ENCODE data around the gene ITPR2.

Gene ITPR2

DNA sequence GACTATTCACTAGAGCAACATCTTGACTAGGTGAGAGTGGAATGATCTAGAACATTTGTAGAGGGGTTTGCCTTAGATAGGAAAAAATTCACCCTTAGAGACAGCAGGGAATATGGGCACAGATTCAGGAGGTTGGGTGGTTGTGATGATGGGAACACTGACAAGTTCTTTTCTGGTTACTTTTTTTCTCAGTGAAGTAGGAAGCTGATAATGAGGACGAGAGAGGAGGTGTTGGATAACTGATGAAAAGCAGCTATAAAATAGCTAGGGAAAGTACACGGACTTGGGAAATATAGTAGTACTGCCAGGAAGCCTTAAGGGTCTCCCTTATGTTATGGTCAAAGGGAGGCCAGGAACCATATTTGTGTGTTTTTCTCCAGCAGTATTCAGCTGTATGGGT is 387.1 kb downstream of the ITPR2 start:
- Histone ChIP-seq H3K36me3 (ENCODE audit: insufficient read depth, low read length) (peaks cover 5% of the 10 kb centered on the region; the same call in 1 of the 2 replicates), H2AFZ (ENCODE audit: low read length) (no peak overlapping the region)
- no peak for TF ChIP-seq CTCF (IDR thresholded peaks at IDR 0.05; ENCODE audit: low read length)
- TF ChIP-seq EZH2 (IDR thresholded peaks at IDR 0.05; ENCODE audit: borderline replicate concordance, low read length): no peak

DNA sequence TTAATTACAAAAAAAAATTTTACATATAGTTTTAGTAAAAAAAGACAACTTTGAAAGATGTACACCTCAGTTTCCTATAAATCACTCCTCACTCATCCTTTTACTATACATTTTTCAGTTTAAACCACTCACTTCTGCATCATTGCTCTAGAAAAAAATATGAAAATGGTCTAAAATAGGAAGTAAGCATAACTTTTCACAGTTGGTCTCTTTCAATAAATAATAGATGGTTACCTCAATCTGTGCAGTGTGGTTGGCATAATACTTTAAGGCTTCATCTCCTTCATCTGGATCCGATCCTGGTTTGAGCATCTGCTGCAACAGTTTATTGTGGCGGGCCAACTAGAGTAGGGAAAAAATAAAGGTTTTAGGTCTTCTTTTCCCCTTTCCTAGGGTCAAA is 389.7 kb downstream of the ITPR2 start:
- Histone ChIP-seq H3K79me2 (ENCODE audit: insufficient read depth, low read length) (no peaks in the 10 kb centered on the region), H4K20me1 (ENCODE audit: insufficient read depth, low read length) (no peaks in the 10 kb centered on the region), H3K9ac (ENCODE audit: low read length) (no peak overlapping the region), H3K9me3 (ENCODE audit: low read length) (no peaks in the 10 kb centered on the region), H3K4me1 (ENCODE audit: insufficient read depth, low read length, severe bottlenecking) (no peaks in the 10 kb centered on the region), H3K27me3 (ENCODE audit: insufficient read depth, low read length) (no peaks in the 10 kb centered on the region), H3F3A (ENCODE audit: insufficient read depth, low read length) (no peaks in the 10 kb centered on the region), H3K9me2 (ENCODE audit: low read depth, low read length) (no peaks in the 10 kb centered on the region), H3K4me3 (ENCODE audit: low read depth, low read length, poor library complexity, severe bottlenecking) (no peak overlapping the region), H3K4me2 (ENCODE audit: low read length) (no peak overlapping the region), H3K36me3 (ENCODE audit: insufficient read depth, low read length) (peaks cover 17% of the 10 kb centered on the region; the same call in 1 of the 2 replicates), H3K27ac (ENCODE audit: low read depth, low read length, poor library complexity, severe bottlenecking) (no peak overlapping the region), H2AFZ (ENCODE audit: low read length) (no peak overlapping the region)
- no peak for TF ChIP-seq CTCF (IDR thresholded peaks at IDR 0.05; ENCODE audit: low read length)
- TF ChIP-seq EZH2 (IDR thresholded peaks at IDR 0.05; ENCODE audit: borderline replicate concordance, low read length): no peak

More for the DNA sequence above, 387.1 kb downstream of the ITPR2 start:
- no peaks in the 10 kb centered on the region for H3K27me3 ChIP-seq (ENCODE audit: insufficient read depth, low read length)
- H3K79me2 ChIP-seq (ENCODE audit: insufficient read depth, low read length): no peaks in the 10 kb centered on the region
- no peak overlapping the region for H3K4me2 ChIP-seq (ENCODE audit: low read length)
- no peaks in the 10 kb centered on the region for H3K9me2 ChIP-seq (ENCODE audit: low read depth, low read length)
- no peaks in the 10 kb centered on the region for H3F3A ChIP-seq (ENCODE audit: insufficient read depth, low read length)
- H3K4me3 ChIP-seq (ENCODE audit: low read depth, low read length, poor library complexity, severe bottlenecking): no peak overlapping the region
- H3K9me3 ChIP-seq (ENCODE audit: low read length): no peaks in the 10 kb centered on the region
- no peaks in the 10 kb centered on the region for H3K4me1 ChIP-seq (ENCODE audit: insufficient read depth, low read length, severe bottlenecking)
- H3K9ac ChIP-seq (ENCODE audit: low read length): no peak overlapping the region
- no peak overlapping the region for H3K27ac ChIP-seq (ENCODE audit: low read depth, low read length, poor library complexity, severe bottlenecking)
- no peaks in the 10 kb centered on the region for H4K20me1 ChIP-seq (ENCODE audit: insufficient read depth, low read length)

GRCh38 chr12:26441434-26441833 is 391.6 kb downstream of the ITPR2 start:
- H2AFZ ChIP-seq (ENCODE audit: low read length): no peak overlapping the region
- no peak overlapping the region for H3K4me3 ChIP-seq (ENCODE audit: low read depth, low read length, poor library complexity, severe bottlenecking)
- no peak overlapping the region for H3K9ac ChIP-seq (ENCODE audit: low read length)
- H3K9me3 ChIP-seq (ENCODE audit: low read length): no peaks in the 10 kb centered on the region
- H3K27me3 ChIP-seq (ENCODE audit: insufficient read depth, low read length): no peaks in the 10 kb centered on the region
- peaks cover 17% of the 10 kb centered on the region; the same call in 1 of the 2 replicates for H3K36me3 ChIP-seq (ENCODE audit: insufficient read depth, low read length)
- H3K79me2 ChIP-seq (ENCODE audit: insufficient read depth, low read length): no peaks in the 10 kb centered on the region
- no peaks in the 10 kb centered on the region for H4K20me1 ChIP-seq (ENCODE audit: insufficient read depth, low read length)
- H3K4me2 ChIP-seq (ENCODE audit: low read length): no peak overlapping the region
- H3K9me2 ChIP-seq (ENCODE audit: low read depth, low read length): no peaks in the 10 kb centered on the region
- no peaks in the 10 kb centered on the region for H3F3A ChIP-seq (ENCODE audit: insufficient read depth, low read length)
- no peak overlapping the region for H3K27ac ChIP-seq (ENCODE audit: low read depth, low read length, poor library complexity, severe bottlenecking)
- H3K4me1 ChIP-seq (ENCODE audit: insufficient read depth, low read length, severe bottlenecking): no peaks in the 10 kb centered on the region
- no peak for TF ChIP-seq CTCF (IDR thresholded peaks at IDR 0.05; ENCODE audit: low read length)
- TF ChIP-seq EZH2 (IDR thresholded peaks at IDR 0.05; ENCODE audit: borderline replicate concordance, low read length): no peak

Data from OCI-LY1 (cell line).